T-helper 2 cell treated with Interferon-gamma antibody and Interleukin-4, amounts not matched to agents 5 μg/mL and 100 μg/mL, for 36 hours (primary cell): Measurements from ENCODE around the gene QPCT.
"Not testable (repeated sequence)": the region's sequence is repeated elsewhere in the genome, so short reads cannot be mapped to it uniquely, and the experiment has no call there.

ENCODE experiments used
- DNase-seq: peaks from one replicate; pipeline ENCODE4 v3.0.0; 2021; ENCODE audit warnings: low spot score
- H3K27ac Mint-ChIP-seq: one replicate; pipeline ENCODE4 v1.8.0; 2021; ENCODE audit warnings: mild to moderate bottlenecking, mixed read lengths
- H3K27me3 Mint-ChIP-seq: one replicate; pipeline ENCODE4 v1.8.0; 2021; ENCODE audit warnings: low read depth, mixed read lengths
- H3K36me3 Mint-ChIP-seq: one replicate; pipeline ENCODE4 v1.8.0; 2021; ENCODE audit warnings: low read depth, mixed read lengths
- H3K4me1 Mint-ChIP-seq: one replicate; pipeline ENCODE4 v1.8.0; 2021; ENCODE audit warnings: low read depth, mixed read lengths
- H3K4me3 Mint-ChIP-seq: one replicate; pipeline ENCODE4 v1.8.0; 2022; ENCODE audit warnings: mild to moderate bottlenecking, moderate library complexity, mixed read lengths
- H3K9me3 Mint-ChIP-seq: one replicate; pipeline ENCODE4 v1.8.0; 2021; ENCODE audit warnings: mixed read lengths

The QPCT gene

DNA sequence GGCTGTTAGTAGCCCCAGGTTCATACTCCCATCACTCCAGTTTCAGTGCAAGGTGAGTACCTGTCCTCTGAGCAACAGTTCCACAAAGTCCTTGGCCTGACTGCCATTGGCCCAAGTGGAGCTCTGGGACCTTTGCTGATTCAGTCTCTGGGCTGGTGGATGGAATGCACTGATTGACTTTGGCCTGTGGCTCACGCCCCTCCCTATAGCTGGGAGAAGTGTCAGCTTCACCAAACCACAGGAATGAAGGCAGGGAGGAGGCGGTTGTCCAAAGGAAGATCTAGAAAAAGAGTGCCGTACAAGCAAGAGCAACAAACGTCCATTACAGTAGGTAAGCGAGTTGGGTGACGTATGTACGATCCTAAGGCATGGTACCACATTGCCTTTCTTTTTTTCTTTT is 34.0 kb downstream of the QPCT start:
- Mint-ChIP-seq H3K27me3 (peaks cover 44% of the 10 kb centered on the region), H3K4me1 (peaks cover 18% of the 10 kb centered on the region), H3K36me3 (no peaks in the 10 kb centered on the region), H3K9me3 (no peaks in the 10 kb centered on the region), H3K4me3 (no peak overlapping the region), H3K27ac (no peak overlapping the region)
- DNase-seq, result no peak

DNA sequence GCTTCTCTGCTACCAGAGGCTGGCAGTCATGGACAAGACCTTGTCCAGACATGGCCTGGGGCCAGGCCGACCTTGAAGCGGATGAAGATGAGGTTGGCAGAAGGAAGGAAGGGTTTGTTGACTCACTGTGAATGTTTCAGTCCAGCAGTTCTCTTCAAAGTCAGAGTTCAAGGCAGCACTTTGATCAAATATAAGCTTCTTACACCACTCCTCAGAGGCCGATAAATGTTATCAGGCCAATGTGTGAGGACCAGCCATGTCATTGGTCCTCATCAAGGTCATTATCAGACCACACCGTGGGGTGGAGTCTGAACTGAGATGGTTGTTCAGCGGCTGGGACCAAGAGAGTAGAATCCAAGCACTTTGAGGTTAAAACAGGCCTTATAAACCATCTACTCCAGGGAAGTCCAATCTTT is 35.5 kb downstream of the QPCT start:
- H3K36me3 Mint-ChIP-seq, result no peaks in the 10 kb centered on the region
- H3K27me3 Mint-ChIP-seq, result peaks cover 32% of the 10 kb centered on the region
- no peaks in the 10 kb centered on the region for H3K9me3 Mint-ChIP-seq
- H3K27ac Mint-ChIP-seq, result no peak overlapping the region
- no peak overlapping the region for H3K4me3 Mint-ChIP-seq
- peaks cover 18% of the 10 kb centered on the region for H3K4me1 Mint-ChIP-seq
- no peak for DNase-seq

DNA sequence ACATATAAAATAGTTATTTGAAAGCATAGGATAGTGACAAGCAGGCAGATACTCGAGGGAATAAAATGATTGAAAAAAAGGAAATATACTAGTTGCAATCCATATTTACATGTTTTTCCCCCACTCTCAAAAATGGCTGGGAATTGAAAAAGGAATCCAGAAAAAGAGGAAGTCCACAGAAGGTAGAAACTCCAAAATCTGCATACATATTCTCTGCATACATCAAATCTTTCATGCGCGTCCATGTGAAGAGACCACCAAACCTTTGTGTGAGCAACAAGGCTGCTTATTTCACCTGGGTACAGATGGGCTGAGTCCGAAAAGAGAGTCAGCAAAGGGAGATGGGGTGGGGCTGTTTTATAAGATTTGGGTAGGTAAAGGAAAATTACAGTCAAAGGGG is 36.4 kb downstream of the QPCT start:
- H3K27ac Mint-ChIP-seq, H3K4me3 Mint-ChIP-seq, H3K9me3 Mint-ChIP-seq, H3K36me3 Mint-ChIP-seq, DNase-seq: not testable (repeated sequence)
- peaks cover 15% of the 10 kb centered on the region for H3K4me1 Mint-ChIP-seq
- H3K27me3 Mint-ChIP-seq, result peaks cover 26% of the 10 kb centered on the region

DNA sequence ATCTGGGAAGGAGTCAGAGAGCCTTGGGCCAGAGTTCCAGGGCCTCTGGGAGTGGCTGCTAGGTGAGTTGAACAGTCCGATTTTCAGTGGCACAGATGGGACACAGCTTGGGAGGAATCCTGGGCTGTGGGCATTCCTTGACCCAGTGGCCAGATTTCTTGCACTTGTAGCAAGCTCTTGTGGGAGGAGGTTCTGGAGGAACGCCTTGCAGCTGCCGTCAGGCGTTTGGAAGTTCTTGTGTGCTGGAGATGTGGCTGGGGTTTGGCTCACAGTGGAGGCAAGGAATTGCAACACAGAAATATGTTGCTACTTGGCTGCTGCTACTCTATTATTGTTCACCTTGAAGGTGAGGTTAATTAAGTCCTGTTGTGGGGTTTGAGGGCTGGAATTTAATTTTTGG is 39.8 kb downstream of the QPCT start:
- H3K9me3 Mint-ChIP-seq, DNase-seq, H3K27me3 Mint-ChIP-seq, H3K4me1 Mint-ChIP-seq, H3K27ac Mint-ChIP-seq, H3K36me3 Mint-ChIP-seq, H3K4me3 Mint-ChIP-seq: not testable (repeated sequence)

DNA sequence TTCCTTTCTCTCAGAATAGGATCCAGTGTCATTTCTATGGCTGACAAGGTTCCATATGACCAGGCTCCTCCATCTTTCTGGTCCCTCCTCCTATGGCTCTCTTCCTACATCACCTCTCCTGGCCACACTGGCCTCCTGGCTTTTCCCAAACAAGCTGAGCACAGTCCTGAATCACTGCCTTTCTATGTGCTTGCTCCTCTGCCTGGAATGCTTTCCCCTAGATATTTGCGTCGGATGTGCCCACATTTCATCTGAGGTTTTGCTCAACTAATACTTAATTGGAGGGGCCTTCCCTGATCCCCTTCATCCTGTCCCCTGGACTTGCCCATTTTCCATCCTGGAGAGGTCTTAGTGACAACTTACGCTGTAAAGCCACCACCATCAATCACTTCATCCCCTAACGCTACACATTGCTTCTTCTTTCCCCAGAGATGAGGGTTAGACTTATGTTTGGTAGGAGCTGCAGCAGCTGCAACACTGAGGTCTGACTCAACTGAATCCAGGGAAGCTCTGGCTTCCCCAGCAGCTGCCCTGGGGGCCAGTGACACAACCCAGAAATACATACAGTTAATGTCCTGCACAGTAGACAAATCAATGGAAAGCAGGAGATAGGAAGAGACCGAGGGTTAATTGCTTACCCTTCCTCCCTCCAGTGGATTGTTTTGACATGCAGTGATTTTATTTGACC is 42.9 kb downstream of the QPCT start:
- Mint-ChIP-seq H3K27ac (no peak overlapping the region), H3K27me3 (peaks cover 3% of the 10 kb centered on the region), H3K9me3 (no peaks in the 10 kb centered on the region), H3K4me1 (peaks cover 11% of the 10 kb centered on the region), H3K4me3 (no peak overlapping the region), H3K36me3 (no peaks in the 10 kb centered on the region)
- no peak for DNase-seq

DNA sequence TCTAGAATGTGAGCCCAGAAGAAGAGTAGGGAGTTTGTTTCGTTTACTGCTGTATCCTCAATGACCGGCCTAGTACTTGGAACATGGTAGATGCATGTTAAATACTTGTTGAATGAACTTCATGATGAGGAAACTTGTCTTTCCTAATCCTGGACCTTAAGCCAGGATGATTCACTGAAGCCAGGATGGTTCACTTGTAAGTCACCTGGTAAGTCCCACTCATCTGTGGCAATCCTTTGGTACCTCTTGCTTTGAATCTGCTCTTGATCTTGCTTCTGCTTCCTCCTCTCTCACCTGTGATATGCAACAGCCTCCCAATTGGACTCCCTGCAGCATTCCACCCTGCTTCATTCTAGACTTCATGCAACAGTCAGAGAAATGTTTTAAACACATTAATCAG is 43.6 kb downstream of the QPCT start:
- no peak for DNase-seq
- Mint-ChIP-seq H3K9me3 (no peaks in the 10 kb centered on the region), H3K36me3 (no peaks in the 10 kb centered on the region), H3K27me3 (peaks cover 5% of the 10 kb centered on the region), H3K4me1 (peaks cover 11% of the 10 kb centered on the region), H3K27ac (no peak overlapping the region), H3K4me3 (no peak overlapping the region)

DNA sequence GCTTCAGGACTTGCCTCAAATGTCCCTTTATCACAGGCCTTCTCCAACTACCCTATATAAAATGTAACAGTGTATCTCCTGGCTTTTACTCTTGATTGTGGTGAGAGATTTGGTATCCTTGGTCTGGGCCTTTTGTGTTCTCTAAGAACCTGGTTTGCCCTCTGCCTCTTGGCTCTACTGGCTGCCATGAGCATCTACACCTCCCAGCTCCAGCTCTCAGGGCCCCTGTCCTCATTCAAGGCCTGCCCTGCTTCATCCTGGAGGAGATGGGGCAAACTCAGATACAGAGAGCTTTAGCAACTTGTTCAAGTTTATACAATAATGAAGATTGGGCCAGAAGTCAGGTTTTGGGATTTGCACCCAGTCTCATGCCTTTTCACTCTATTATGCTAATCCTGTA is 45.0 kb downstream of the QPCT start:
- H3K27ac Mint-ChIP-seq, result no peak overlapping the region
- H3K4me1 Mint-ChIP-seq, result peaks cover 12% of the 10 kb centered on the region
- H3K4me3 Mint-ChIP-seq, result no peak overlapping the region
- no peaks in the 10 kb centered on the region for H3K9me3 Mint-ChIP-seq
- peaks cover 15% of the 10 kb centered on the region for H3K27me3 Mint-ChIP-seq
- H3K36me3 Mint-ChIP-seq, result no peaks in the 10 kb centered on the region
- no peak for DNase-seq

DNA sequence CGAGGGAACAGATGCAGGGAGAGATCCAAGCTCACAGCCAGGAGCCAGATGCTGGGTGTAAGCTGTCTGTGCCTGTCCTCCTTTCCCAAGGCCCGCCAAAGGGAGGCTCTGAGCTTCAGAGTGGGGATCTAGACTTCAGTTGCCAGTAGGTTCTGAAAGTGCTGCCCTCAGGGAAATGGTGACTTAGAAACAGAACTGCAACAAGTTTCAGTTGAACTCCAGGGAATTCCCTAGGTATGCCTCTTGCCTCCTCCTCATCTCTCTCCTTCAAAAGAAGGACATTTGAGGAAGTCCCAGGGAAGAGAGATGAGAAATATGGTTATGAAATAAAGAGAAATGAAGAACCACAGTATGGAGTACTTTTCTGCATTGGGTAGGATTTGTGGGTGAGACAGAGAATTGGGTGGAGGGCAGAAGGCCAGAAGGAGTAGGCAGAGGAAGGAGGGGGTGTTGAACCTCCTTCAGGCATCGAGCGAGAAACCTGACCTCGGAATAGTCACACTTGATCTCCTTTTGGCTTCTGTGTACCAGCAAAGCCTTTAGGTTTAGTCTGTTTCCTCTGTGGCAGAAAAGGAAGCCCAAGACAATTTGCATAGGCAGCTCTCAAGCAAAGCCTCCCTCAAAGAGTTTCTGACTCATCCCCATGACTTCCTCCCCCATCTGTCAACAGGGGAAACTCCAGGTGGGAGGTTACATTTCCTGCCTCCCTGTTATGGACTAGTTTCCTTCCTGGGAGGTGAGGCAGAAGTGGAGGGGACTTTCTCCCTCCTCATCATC is 45.7 kb downstream of the QPCT start:
- Mint-ChIP-seq H3K36me3 (no peaks in the 10 kb centered on the region), H3K9me3 (no peaks in the 10 kb centered on the region), H3K4me1 (peaks cover 12% of the 10 kb centered on the region), H3K4me3 (peak overlapping the region; percentile 20), H3K27ac (peak overlapping the region; percentile 71), H3K27me3 (peaks cover 20% of the 10 kb centered on the region)
- DNase-seq, result peak; percentile 81

DNA sequence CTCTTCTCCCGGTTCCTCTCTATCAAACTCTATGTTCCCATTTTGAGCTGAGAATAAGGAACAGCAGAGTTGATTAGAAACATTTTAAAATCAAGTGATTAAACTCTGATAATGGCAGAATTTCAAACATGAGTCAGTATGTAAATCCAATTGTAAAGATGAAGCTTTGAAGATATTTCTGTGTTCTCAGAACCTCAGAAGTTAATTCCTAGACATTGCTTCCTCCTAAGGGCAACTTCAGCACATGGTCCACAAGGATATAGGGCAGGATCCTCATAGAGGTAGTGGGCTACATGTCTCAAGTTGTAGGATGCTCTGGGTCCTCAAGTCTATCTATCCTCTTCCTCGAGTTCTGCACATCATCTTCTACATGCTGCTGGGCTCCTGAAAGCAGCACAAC is 46.3 kb downstream of the QPCT start:
- Mint-ChIP-seq H3K36me3 (no peaks in the 10 kb centered on the region), H3K4me3 (peak overlapping the region; percentile 20), H3K9me3 (no peaks in the 10 kb centered on the region), H3K27me3 (peaks cover 21% of the 10 kb centered on the region), H3K4me1 (peaks cover 12% of the 10 kb centered on the region), H3K27ac (peak overlapping the region; percentile 71)
- DNase-seq, result no peak

DNA sequence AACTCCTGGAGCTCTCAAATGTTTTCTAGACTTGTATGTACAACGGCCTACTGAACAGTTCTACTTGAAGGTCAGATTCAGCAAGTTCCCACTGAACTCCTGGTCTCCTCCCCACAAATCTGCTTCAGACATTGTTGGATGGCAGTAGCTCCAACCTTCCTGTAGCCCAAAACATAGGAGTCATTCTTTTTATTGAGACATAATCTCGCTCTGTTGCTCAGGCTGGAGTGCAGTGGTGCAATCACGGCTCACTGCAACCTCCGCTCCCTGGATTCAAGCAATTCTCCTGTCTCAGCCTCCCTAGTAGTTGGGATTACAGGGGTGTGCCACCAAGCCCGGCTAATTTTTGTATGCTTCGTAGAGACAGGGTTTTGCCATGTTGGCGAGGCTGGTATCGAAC is 47.3 kb downstream of the QPCT start:
- no peaks in the 10 kb centered on the region for H3K36me3 Mint-ChIP-seq
- no peaks in the 10 kb centered on the region for H3K9me3 Mint-ChIP-seq
- no peak overlapping the region for H3K4me3 Mint-ChIP-seq
- peaks cover 13% of the 10 kb centered on the region for H3K4me1 Mint-ChIP-seq
- DNase-seq, result no peak
- no peak overlapping the region for H3K27ac Mint-ChIP-seq
- peaks cover 22% of the 10 kb centered on the region for H3K27me3 Mint-ChIP-seq

DNA sequence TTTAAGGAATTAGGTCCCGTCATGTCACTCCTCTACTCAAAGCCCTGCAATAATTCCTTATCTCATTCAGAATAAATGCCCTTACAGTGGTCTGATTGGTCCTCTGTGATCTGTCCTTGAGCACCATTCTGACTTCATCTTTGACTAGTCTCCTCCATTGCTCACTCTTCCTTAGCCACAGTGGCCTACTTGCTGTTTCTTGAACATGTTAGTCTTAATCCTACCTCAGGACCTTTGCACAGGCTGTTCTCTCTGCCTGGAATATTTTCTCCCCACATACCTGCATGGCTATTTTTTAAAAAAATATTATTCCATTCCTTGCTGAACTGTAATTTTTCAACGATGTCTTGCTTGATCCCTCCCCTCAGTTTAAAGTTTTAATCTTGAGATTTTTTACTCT is 48.0 kb downstream of the QPCT start:
- peaks cover 13% of the 10 kb centered on the region for H3K4me1 Mint-ChIP-seq
- no peak for DNase-seq
- H3K36me3 Mint-ChIP-seq, result no peaks in the 10 kb centered on the region
- peaks cover 22% of the 10 kb centered on the region for H3K27me3 Mint-ChIP-seq
- H3K9me3 Mint-ChIP-seq, result no peaks in the 10 kb centered on the region
- H3K4me3 Mint-ChIP-seq, result no peak overlapping the region
- H3K27ac Mint-ChIP-seq, result no peak overlapping the region

DNA sequence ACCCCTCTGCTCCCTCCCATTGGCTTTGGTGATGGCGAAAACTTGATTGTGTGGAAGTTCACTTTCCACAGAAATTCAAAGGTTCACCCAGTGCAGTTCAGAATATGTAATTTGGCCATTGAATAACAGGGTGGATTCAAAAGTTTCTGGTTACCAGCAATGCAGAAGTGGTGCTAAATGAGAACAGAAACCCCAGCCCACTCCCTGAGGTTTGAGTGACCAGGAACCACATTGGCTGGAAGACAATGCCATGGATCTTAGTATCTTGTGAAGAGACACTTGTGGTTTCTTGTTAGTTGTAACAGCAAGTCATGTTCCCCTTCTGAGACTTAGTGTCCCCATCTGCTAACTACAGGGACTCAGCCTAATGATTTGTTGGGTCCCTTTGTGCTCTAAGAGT is 49.8 kb downstream of the QPCT start:
- Mint-ChIP-seq H3K9me3 (no peaks in the 10 kb centered on the region), H3K4me1 (peaks cover 13% of the 10 kb centered on the region), H3K4me3 (no peak overlapping the region), H3K27me3 (peaks cover 24% of the 10 kb centered on the region), H3K36me3 (no peaks in the 10 kb centered on the region), H3K27ac (no peak overlapping the region)
- no peak for DNase-seq

DNA sequence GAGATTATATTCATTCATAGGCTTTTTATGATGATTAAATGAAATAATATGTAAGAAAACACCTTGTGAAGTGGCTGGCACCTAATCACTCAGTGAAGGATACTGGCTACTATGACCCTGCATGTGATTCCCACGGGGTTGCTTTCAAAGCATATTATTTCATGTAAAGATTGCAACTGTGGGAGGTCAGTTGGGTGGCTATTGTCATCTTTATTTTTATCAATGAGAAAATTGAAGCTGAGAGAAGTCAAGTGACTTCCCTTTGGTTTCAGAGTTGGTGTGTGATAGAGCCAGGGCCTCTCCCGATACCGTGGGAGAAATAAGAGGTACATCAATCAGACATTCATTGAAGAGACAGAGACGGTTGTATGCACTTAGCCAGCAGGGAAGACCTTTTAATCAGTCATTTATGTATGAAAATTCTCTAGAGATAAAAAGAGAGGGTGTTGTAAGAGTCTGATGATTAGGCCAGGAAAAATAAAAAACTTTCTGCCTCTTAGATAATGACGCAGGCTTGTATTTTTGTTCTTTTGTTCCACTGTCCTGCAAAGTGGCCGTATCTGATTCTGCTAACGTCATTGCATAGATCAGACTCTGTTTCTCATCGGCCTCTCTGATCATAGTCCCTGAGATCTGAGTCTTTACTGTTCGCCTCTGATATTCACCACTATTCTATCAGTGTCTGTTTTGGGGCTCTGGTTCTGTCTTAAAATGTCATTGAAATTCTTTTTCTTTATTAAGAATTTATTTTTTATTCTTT is 50.5 kb downstream of the QPCT start:
- no peaks in the 10 kb centered on the region for H3K9me3 Mint-ChIP-seq
- H3K27me3 Mint-ChIP-seq, result peaks cover 30% of the 10 kb centered on the region
- no peak for DNase-seq
- no peak overlapping the region for H3K4me3 Mint-ChIP-seq
- H3K36me3 Mint-ChIP-seq, result no peaks in the 10 kb centered on the region
- H3K27ac Mint-ChIP-seq, result no peak overlapping the region
- H3K4me1 Mint-ChIP-seq, result peaks cover 13% of the 10 kb centered on the region

DNA sequence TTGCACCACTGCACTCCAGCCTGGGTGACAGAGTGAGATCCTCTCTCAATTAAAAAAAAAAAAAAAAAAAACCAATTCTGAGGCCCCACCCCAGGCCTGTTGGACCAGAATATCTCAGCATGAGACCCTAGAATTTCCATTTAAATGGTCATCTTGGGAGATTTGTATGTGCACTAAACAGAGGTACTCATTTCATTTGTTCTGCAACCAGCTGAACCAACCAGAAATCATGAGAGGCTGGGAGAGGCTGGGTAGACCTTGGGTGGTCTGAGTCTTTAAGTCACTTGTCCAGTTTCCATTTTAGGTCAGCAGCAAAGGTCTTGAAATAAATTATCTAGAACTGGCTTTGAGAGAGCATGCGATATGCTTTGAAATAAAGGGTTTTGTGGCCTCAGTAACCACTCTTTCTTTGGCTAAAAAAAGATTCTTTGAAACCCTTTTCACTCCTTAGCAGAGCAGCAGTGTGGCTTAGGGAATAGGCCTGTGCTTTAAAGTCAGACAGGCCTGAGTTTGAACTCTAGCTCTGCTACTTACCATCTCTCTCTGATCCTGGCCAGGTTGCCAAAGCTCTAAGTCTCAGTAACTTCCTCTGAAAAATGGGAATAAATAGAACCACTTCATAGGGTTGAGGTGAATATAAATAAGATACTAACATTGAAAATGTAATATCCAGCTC is 52.6 kb downstream of the QPCT start:
- no peak for DNase-seq
- H3K36me3 Mint-ChIP-seq, result no peaks in the 10 kb centered on the region
- H3K4me1 Mint-ChIP-seq, result peaks cover 3% of the 10 kb centered on the region
- peaks cover 34% of the 10 kb centered on the region for H3K27me3 Mint-ChIP-seq
- no peaks in the 10 kb centered on the region for H3K9me3 Mint-ChIP-seq
- H3K27ac Mint-ChIP-seq, result no peak overlapping the region
- H3K4me3 Mint-ChIP-seq, result no peak overlapping the region
